ENCODE results near the gene CCNI2. TPM values are rescaled to one million over a fixed set of nuclear protein-coding genes. Genes with fewer than 3 reads are reported as not detected.

CCNI2 gene
- total and polyA plus RNA-seq, 11 donors, result 0.11 to 0.50 (median 0.20) TPM; not detected in 8

GRCh38 chr5:132770476-132771159 lies 23.4 kb downstream of the CCNI2 start:
- peak overlapping the region; percentile 33 to 76 (median 63) for H3K27ac ChIP-seq
- H3K4me3 ChIP-seq, result no peak overlapping the region
- H3K4me1 ChIP-seq, result peaks cover 2 to 96% (median 76%) of the 10 kb centered on the region in 12 donors
- no peaks in the 10 kb centered on the region for H3K9me3 ChIP-seq
- ATAC-seq, result peak in 2 of 4 donors; percentile 13
- intact Hi-C loops (cut with DNase I), result no loop called here
- H3K36me3 ChIP-seq, result no peaks in the 10 kb centered on the region
- H3K27me3 ChIP-seq, result no peaks in the 10 kb centered on the region
- DNase-seq, result no peak
- TF ChIP-seq CTCF (IDR thresholded peaks at IDR 0.05) (no peak), POLR2A (IDR thresholded peaks at IDR 0.05) (no peak)
- 59 to 79% (median 69%) methylated on average over 8 of the region's 8 CpGs for WGBS, 4 donors

GRCh38 chr5:132771503-132771998 lies 24.3 kb downstream of the CCNI2 start:
- H3K9me3 ChIP-seq, result no peaks in the 10 kb centered on the region
- ATAC-seq, result peak; percentile 33 to 71 (median 50)
- H3K27ac ChIP-seq, result peak overlapping the region in 11 of 12 donors; percentile 33 to 79 (median 65)
- peak in 4 of 5 donors; percentile 57 to 73 (median 65) for DNase-seq
- no peaks in the 10 kb centered on the region for H3K36me3 ChIP-seq
- H3K4me1 ChIP-seq, result peaks cover 2 to 93% (median 75%) of the 10 kb centered on the region in 12 donors
- H3K4me3 ChIP-seq, result no peak overlapping the region
- intact Hi-C loops (cut with DNase I), result no loop called here
- 15 to 30% (median 25%) methylated on average over 5 to 8 of the region's 8 CpGs for WGBS, 4 donors
- no peaks in the 10 kb centered on the region for H3K27me3 ChIP-seq
- TF ChIP-seq POLR2A (IDR thresholded peaks at IDR 0.05) (no peak), CTCF (IDR thresholded peaks at IDR 0.05) (no peak)

- 51 to 79% (median 65%) methylated on average over 7 to 8 of the region's 8 CpGs for WGBS, 4 donors
- Histone ChIP-seq H3K9me3 (no peaks in the 10 kb centered on the region), H3K4me1 (peaks cover 2 to 84% (median 66%) of the 10 kb centered on the region in 12 donors), H3K4me3 (no peak overlapping the region), H3K27ac (peak overlapping the region in 11 of 12 donors; percentile 33 to 79 (median 65)), H3K27me3 (no peaks in the 10 kb centered on the region), H3K36me3 (no peaks in the 10 kb centered on the region)
- ATAC-seq (no peak), DNase-seq (no peak)
- intact Hi-C loops (cut with DNase I), result no loop called here
- TF ChIP-seq POLR2A (IDR thresholded peaks at IDR 0.05), result no peak
- TF ChIP-seq CTCF (IDR thresholded peaks at IDR 0.05), result no peak
Measured at GRCh38 chr5:132772291-132773070, 25.3 kb downstream of the CCNI2 start.

GRCh38 chr5:132773114-132773513 lies 25.9 kb downstream of the CCNI2 start:
- WGBS, 4 donors, result 76 to 83% (median 81%) methylated on average over 5 of the region's 5 CpGs
- intact Hi-C loops (cut with DNase I), result no loop called here
- H3K4me3 ChIP-seq, result no peak overlapping the region
- H3K27me3 ChIP-seq, result no peaks in the 10 kb centered on the region
- H3K36me3 ChIP-seq, result no peaks in the 10 kb centered on the region
- ATAC-seq, result no peak
- TF ChIP-seq CTCF (IDR thresholded peaks at IDR 0.05) (no peak), POLR2A (IDR thresholded peaks at IDR 0.05) (no peak)
- peak overlapping the region in 9 of 12 donors; percentile 19 to 79 (median 68) for H3K27ac ChIP-seq
- DNase-seq, result no peak
- H3K4me1 ChIP-seq, result peaks cover 2 to 84% (median 65%) of the 10 kb centered on the region in 12 donors
- H3K9me3 ChIP-seq, result no peaks in the 10 kb centered on the region
